ENCODE measurements around the gene DCP1A.

GRCh38 chr3:53269888-53270880 lies 77.2 kb downstream of the DCP1A start:
- TF ChIP-seq, protein P1, sequence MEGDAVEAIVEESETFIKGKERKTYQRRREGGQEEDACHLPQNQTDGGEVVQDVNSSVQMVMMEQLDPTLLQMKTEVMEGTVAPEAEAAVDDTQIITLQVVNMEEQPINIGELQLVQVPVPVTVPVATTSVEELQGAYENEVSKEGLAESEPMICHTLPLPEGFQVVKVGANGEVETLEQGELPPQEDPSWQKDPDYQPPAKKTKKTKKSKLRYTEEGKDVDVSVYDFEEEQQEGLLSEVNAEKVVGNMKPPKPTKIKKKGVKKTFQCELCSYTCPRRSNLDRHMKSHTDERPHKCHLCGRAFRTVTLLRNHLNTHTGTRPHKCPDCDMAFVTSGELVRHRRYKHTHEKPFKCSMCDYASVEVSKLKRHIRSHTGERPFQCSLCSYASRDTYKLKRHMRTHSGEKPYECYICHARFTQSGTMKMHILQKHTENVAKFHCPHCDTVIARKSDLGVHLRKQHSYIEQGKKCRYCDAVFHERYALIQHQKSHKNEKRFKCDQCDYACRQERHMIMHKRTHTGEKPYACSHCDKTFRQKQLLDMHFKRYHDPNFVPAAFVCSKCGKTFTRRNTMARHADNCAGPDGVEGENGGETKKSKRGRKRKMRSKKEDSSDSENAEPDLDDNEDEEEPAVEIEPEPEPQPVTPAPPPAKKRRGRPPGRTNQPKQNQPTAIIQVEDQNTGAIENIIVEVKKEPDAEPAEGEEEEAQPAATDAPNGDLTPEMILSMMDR (conservative IDR thresholded peaks at IDR 0.05): no peak
- TF ChIP-seq ZFX (IDR thresholded peaks at IDR 0.05): peak; percentile 76
